Osteocyte (in vitro differentiated cells): ENCODE results near the gene RBMS1. TPM values are rescaled to one million over a fixed set of nuclear protein-coding genes. Genes with fewer than 3 reads are reported as not detected.
A peak's percentile ranks its signal among the peaks of the same experiment; 100 is the strongest.

Source experiments
- DNase-seq: peaks from one replicate; pipeline ENCODE4 v3.0.0; 2021; ENCODE audit warnings: mixed read lengths; ENCODE audit not compliant: unreplicated experiment; ENCODE audit errors: extremely low spot score
- H3K27ac Mint-ChIP-seq: one replicate; pipeline ENCODE4 v1.8.0; 2021; ENCODE audit warnings: mild to moderate bottlenecking, mixed read lengths; ENCODE audit not compliant: unreplicated experiment
- H3K27me3 Mint-ChIP-seq: one replicate; pipeline ENCODE4 v1.8.0; 2021; ENCODE audit warnings: mixed read lengths; ENCODE audit not compliant: unreplicated experiment
- H3K36me3 Mint-ChIP-seq: one replicate; pipeline ENCODE4 v1.8.0; 2021; ENCODE audit warnings: mixed read lengths; ENCODE audit not compliant: unreplicated experiment
- H3K4me1 Mint-ChIP-seq: one replicate; pipeline ENCODE4 v1.8.0; 2021; ENCODE audit warnings: mixed read lengths; ENCODE audit not compliant: unreplicated experiment
- H3K4me3 Mint-ChIP-seq: one replicate; pipeline ENCODE4 v1.8.0; 2021; ENCODE audit warnings: mild to moderate bottlenecking, moderate library complexity, mixed read lengths; ENCODE audit not compliant: unreplicated experiment
- H3K9me3 Mint-ChIP-seq: one replicate; pipeline ENCODE4 v1.8.0; 2021; ENCODE audit warnings: mixed read lengths; ENCODE audit not compliant: unreplicated experiment
- CTCF ChIP-seq: fragments of 200-600 bp; sonication (generic); IDR thresholded peaks from 2 replicates; pipeline ENCODE4 v1.5.0; 2021; ENCODE audit warnings: antibody characterized with exemption, mild to moderate bottlenecking, moderate library complexity
- total RNA-seq: library from RNA; stranded (reverse); gene quantifications from 2 replicates; pipeline ENCODE4 v1.2.1, GENCODE V29; 2021

The RBMS1 gene
- total RNA-seq, 1 donor from 2014 or later, result 169 TPM

DNA sequence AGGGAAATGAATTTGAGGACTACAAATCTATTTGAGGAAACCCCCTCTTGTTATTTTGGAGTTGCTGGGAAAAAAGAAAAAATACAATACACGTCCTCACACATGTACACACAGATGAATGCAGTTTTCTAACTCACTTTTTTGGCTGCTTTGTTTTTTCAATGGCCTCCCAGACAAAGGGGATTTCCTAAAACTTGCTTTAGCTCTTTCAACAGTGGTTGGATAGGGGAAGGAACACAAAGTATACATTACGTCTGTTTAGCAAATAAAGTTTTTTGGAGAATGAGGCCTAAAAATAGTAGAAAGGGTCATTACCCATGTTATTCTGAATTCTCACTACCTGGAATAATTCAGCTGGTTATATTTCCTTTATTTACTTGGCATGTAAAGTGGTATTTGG is 168.2 kb downstream of the RBMS1 start:
- no peak for DNase-seq
- H3K27me3 Mint-ChIP-seq, result no peaks in the 10 kb centered on the region
- peaks cover 16% of the 10 kb centered on the region for H3K36me3 Mint-ChIP-seq
- H3K27ac Mint-ChIP-seq, result peak overlapping the region; percentile 20
- peaks cover 89% of the 10 kb centered on the region for H3K4me1 Mint-ChIP-seq
- TF ChIP-seq CTCF, result no peak
- H3K9me3 Mint-ChIP-seq, result no peaks in the 10 kb centered on the region
- no peak overlapping the region for H3K4me3 Mint-ChIP-seq

DNA sequence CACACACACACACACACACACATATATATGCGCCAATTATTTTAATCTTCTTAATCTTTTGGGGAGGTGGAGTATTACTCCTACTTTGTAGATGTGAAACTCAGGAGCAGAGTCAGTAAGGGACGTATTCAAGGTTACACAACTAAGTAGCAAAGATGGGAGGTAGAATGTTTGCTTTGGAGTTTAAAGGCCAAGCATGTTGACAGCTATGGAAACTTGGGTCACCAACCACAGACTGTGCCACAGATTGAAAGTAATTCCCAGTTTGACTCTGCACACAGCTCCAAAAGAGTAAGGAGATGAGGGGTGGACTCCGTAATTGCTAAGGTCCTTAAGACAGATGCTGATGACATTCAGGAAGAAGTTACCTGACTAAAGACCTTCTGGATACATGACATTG is 168.7 kb downstream of the RBMS1 start:
- Mint-ChIP-seq H3K9me3 (no peaks in the 10 kb centered on the region), H3K27ac (peak overlapping the region; percentile 20), H3K36me3 (peaks cover 12% of the 10 kb centered on the region), H3K27me3 (no peaks in the 10 kb centered on the region), H3K4me3 (no peak overlapping the region), H3K4me1 (peaks cover 89% of the 10 kb centered on the region)
- no peak for DNase-seq
- no peak for TF ChIP-seq CTCF

GRCh38 chr2:160324161-160324800 is 169.3 kb downstream of the RBMS1 start:
- peaks cover 8% of the 10 kb centered on the region for H3K36me3 Mint-ChIP-seq
- DNase-seq, result no peak
- H3K9me3 Mint-ChIP-seq, result no peaks in the 10 kb centered on the region
- H3K4me3 Mint-ChIP-seq, result no peak overlapping the region
- H3K4me1 Mint-ChIP-seq, result peaks cover 86% of the 10 kb centered on the region
- peak overlapping the region; percentile 28 for H3K27ac Mint-ChIP-seq
- H3K27me3 Mint-ChIP-seq, result no peaks in the 10 kb centered on the region
- TF ChIP-seq CTCF, result peak; percentile 79

GRCh38 chr2:160322320-160322719 is 171.3 kb downstream of the RBMS1 start:
- no peak for TF ChIP-seq CTCF
- Mint-ChIP-seq H3K27ac (peak overlapping the region; percentile 9), H3K9me3 (no peaks in the 10 kb centered on the region), H3K4me3 (no peak overlapping the region), H3K36me3 (peaks cover 10% of the 10 kb centered on the region), H3K4me1 (peaks cover 76% of the 10 kb centered on the region), H3K27me3 (no peaks in the 10 kb centered on the region)
- no peak for DNase-seq

- Mint-ChIP-seq H3K27ac (peak overlapping the region; percentile 9), H3K4me1 (peaks cover 78% of the 10 kb centered on the region), H3K27me3 (no peaks in the 10 kb centered on the region), H3K4me3 (no peak overlapping the region), H3K36me3 (peaks cover 23% of the 10 kb centered on the region), H3K9me3 (no peaks in the 10 kb centered on the region)
- no peak for TF ChIP-seq CTCF
- DNase-seq, result no peak
These were observed 172.6 kb downstream of the RBMS1 start for GRCh38 chr2:160321006-160321405.
